Keratinocyte (primary cell): ENCODE measurements around the gene MDFI.

Source experiments
- CTCF ChIP-seq, 3 experiments: IDR thresholded peaks in 1 of 3; conservative IDR thresholded peaks in 1 of 3; optimal IDR thresholded peaks in 1 of 3; 2 replicates in 2 of 3; 3 replicates in 1 of 3; pipeline versions ENCODE3 to v1.5.1; 2011; ENCODE audit warnings: low read length in 3 of 3, mild to moderate bottlenecking in 3 of 3, moderate library complexity in 2 of 3, control low read depth in 1 of 3, inconsistent platforms in 1 of 3; ENCODE audit not compliant: insufficient read depth in 2 of 3; ENCODE audit errors: extremely low read depth in 1 of 3
- EZH2 ChIP-seq: IDR thresholded peaks from one replicate; pipeline ENCODE4 v1.6.1; 2012; ENCODE audit warnings: inconsistent platforms, mild to moderate bottlenecking, low read length, moderate library complexity

- TF ChIP-seq CTCF (optimal IDR thresholded peaks at IDR 0.05 in 1 of 3, IDR thresholded peaks at IDR 0.05 in 1 of 3, conservative IDR thresholded peaks at IDR 0.05 in 1 of 3; ENCODE audit: extremely low read depth in 1 of 3, insufficient read depth in 2 of 3, low read length in 3 of 3), result no peak
- TF ChIP-seq EZH2, result no peak
These were observed 2.9 kb upstream of the MDFI start for GRCh38 chr6:41635365-41635764.
